Fibroblast of lung (primary cell): ENCODE results near the gene GTF2H2.
"Not testable (repeated sequence)": the region's sequence is repeated elsewhere in the genome, so short reads cannot be mapped to it uniquely, and the experiment has no call there.

Experiments used
- EZH2 ChIP-seq: IDR thresholded peaks from 2 replicates; pipeline ENCODE4 v1.5.1; 2012; ENCODE audit warnings: low read length, control low read depth, mild to moderate bottlenecking; ENCODE audit errors: missing control alignments
- TF ChIP-seq, protein P1 (sequence below), 2 donors: IDR thresholded peaks in 1 of 2; conservative IDR thresholded peaks in 1 of 2; 1 replicate in 1 of 2; 2 replicates in 1 of 2; pipeline ENCODE4 v1.5.1; 2011 to 2012; ENCODE audit warnings: low read length in 2 of 2, control low read depth in 1 of 2, inconsistent platforms in 1 of 2, low read depth in 1 of 2, mild to moderate bottlenecking in 1 of 2

DNA sequence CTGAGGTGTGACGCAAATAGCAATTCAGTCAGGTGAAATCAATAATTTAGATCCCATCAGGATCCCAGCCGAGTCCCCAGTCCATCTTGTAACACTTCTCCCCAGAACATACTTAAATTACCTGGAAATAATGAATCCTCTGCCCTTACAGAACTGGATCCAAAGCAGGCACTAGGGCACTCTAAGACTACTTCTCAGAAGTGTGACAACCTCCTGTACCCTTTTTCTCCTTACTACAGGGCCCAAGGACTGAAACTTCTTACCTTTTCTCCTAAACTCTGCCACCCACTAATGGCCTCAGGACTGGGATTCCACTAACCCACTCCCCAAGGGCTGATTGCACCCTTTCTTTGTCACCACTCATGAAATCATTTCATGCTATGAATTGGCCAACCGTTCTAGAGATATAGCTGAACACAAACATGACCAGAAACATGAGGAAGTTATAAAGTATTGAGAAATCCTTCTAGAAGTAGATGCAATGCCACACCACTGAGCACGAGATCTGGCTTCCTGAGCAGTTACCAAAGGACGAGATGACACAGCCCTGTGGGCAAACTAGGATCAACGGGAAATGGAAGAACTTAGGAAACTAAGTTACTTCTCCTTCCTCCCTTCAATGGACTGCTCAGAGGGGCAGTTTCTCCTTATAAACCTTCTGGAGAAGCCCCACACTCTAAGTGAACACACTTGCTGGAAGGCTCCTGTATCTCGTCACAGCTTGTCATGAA is 36.3 kb downstream of the GTF2H2 start:
- TF ChIP-seq, protein P1, sequence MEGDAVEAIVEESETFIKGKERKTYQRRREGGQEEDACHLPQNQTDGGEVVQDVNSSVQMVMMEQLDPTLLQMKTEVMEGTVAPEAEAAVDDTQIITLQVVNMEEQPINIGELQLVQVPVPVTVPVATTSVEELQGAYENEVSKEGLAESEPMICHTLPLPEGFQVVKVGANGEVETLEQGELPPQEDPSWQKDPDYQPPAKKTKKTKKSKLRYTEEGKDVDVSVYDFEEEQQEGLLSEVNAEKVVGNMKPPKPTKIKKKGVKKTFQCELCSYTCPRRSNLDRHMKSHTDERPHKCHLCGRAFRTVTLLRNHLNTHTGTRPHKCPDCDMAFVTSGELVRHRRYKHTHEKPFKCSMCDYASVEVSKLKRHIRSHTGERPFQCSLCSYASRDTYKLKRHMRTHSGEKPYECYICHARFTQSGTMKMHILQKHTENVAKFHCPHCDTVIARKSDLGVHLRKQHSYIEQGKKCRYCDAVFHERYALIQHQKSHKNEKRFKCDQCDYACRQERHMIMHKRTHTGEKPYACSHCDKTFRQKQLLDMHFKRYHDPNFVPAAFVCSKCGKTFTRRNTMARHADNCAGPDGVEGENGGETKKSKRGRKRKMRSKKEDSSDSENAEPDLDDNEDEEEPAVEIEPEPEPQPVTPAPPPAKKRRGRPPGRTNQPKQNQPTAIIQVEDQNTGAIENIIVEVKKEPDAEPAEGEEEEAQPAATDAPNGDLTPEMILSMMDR (conservative IDR thresholded peaks at IDR 0.05 in 1 of 2, IDR thresholded peaks at IDR 0.05 in 1 of 2; ENCODE audit: low read depth in 1 of 2, low read length in 2 of 2) = not testable (repeated sequence)
- TF ChIP-seq EZH2 = not testable (repeated sequence)
